Suprapubic skin (tissue), 3 donors: Measurements from ENCODE around the gene ICAM4.

Source experiments
- CTCF ChIP-seq, 2 donors: fragments of 200-600 bp in 1 of 2; fragments of 450-650 bp in 1 of 2; sonication (generic) in 1 of 2; IDR thresholded peaks; one replicate each; pipeline ENCODE4 v1.5.1; 2016 to 2019; ENCODE audit warnings: antibody characterized with exemption in 2 of 2, mild to moderate bottlenecking in 1 of 2, moderate library complexity in 1 of 2
- POLR2A ChIP-seq, 2 donors: fragments of 450-650 bp; IDR thresholded peaks; one replicate each; pipeline ENCODE4 v1.6.1; 2017; ENCODE audit warnings: antibody characterized with exemption in 2 of 2, mild to moderate bottlenecking in 2 of 2, moderate library complexity in 2 of 2

- TF ChIP-seq POLR2A (IDR thresholded peaks at IDR 0.05) (no peak), CTCF (IDR thresholded peaks at IDR 0.05) (no peak)
Measured at GRCh38 chr19:10283301-10284064, 3.3 kb upstream of the ICAM4 start.
